ENCODE data around the gene AUTS2.

Gene AUTS2

GRCh38 chr7:69761290-69761922 lies 163.1 kb downstream of the AUTS2 start:
- H3K9me2 ChIP-seq (replicated peaks; ENCODE audit: insufficient read depth, low read length), result no peaks in the 10 kb centered on the region
- H3K27ac ChIP-seq (ENCODE audit: low read depth, low read length), result no peak overlapping the region
- no peaks in the 10 kb centered on the region for H3K27me3 ChIP-seq (ENCODE audit: low read length)
- TF ChIP-seq CTCF (IDR thresholded peaks at IDR 0.05; ENCODE audit: insufficient read depth, low read length, poor library complexity, severe bottlenecking) (no peak), EZH2phosphoT487 (conservative IDR thresholded peaks at IDR 0.05; ENCODE audit: low read length) (no peak)
- peaks cover 28% of the 10 kb centered on the region for H3K79me2 ChIP-seq (ENCODE audit: insufficient read depth, low read length)
- H3K9me3 ChIP-seq (ENCODE audit: insufficient read depth, low read length), result no peaks in the 10 kb centered on the region
- no peak overlapping the region for H3K4me3 ChIP-seq (ENCODE audit: insufficient read depth, low read length, poor library complexity, severe bottlenecking)
- no peak overlapping the region for H2AFZ ChIP-seq (ENCODE audit: low read depth, low read length, severe bottlenecking)
- H4K20me1 ChIP-seq (ENCODE audit: low read depth, low read length), result peaks cover 17% of the 10 kb centered on the region; the same call in 1 of the 2 replicates
- H3K9ac ChIP-seq (ENCODE audit: low read length), result no peak overlapping the region
- H3K36me3 ChIP-seq (ENCODE audit: low read length), result no peaks in the 10 kb centered on the region
- H3K4me2 ChIP-seq (ENCODE audit: low read depth, low read length, poor library complexity, severe bottlenecking), result no peak overlapping the region
- H3F3A ChIP-seq (ENCODE audit: insufficient read depth), result no peaks in the 10 kb centered on the region

- H3K9me2 ChIP-seq (replicated peaks; ENCODE audit: insufficient read depth, low read length), result no peaks in the 10 kb centered on the region
- no peaks in the 10 kb centered on the region for H3K9me3 ChIP-seq (ENCODE audit: insufficient read depth, low read length)
- H3K36me3 ChIP-seq (ENCODE audit: low read length), result no peaks in the 10 kb centered on the region
- no peak overlapping the region for H3K9ac ChIP-seq (ENCODE audit: low read length)
- H3K27ac ChIP-seq (ENCODE audit: low read depth, low read length), result no peak overlapping the region
- peaks cover 6% of the 10 kb centered on the region; the same call in 1 of the 2 replicates for H4K20me1 ChIP-seq (ENCODE audit: low read depth, low read length)
- no peak overlapping the region for H3K4me3 ChIP-seq (ENCODE audit: insufficient read depth, low read length, poor library complexity, severe bottlenecking)
- H3K79me2 ChIP-seq (ENCODE audit: insufficient read depth, low read length), result peaks cover 22% of the 10 kb centered on the region
- no peaks in the 10 kb centered on the region for H3K27me3 ChIP-seq (ENCODE audit: low read length)
- no peaks in the 10 kb centered on the region for H3F3A ChIP-seq (ENCODE audit: insufficient read depth)
- no peak overlapping the region for H3K4me2 ChIP-seq (ENCODE audit: low read depth, low read length, poor library complexity, severe bottlenecking)
- TF ChIP-seq EZH2phosphoT487 (conservative IDR thresholded peaks at IDR 0.05; ENCODE audit: low read length) (no peak), CTCF (IDR thresholded peaks at IDR 0.05; ENCODE audit: insufficient read depth, low read length, poor library complexity, severe bottlenecking) (no peak)
- H2AFZ ChIP-seq (ENCODE audit: low read depth, low read length, severe bottlenecking), result no peak overlapping the region
Observed at GRCh38 chr7:69762821-69763352, 164.6 kb downstream of the AUTS2 start.

- Histone ChIP-seq H3K9me2 (replicated peaks; ENCODE audit: insufficient read depth, low read length) (no peaks in the 10 kb centered on the region), H3K9me3 (ENCODE audit: insufficient read depth, low read length) (no peaks in the 10 kb centered on the region), H3K36me3 (ENCODE audit: low read length) (no peaks in the 10 kb centered on the region), H3K27me3 (ENCODE audit: low read length) (no peaks in the 10 kb centered on the region), H3F3A (ENCODE audit: insufficient read depth) (no peaks in the 10 kb centered on the region), H3K4me2 (ENCODE audit: low read depth, low read length, poor library complexity, severe bottlenecking) (no peak overlapping the region), H3K79me2 (ENCODE audit: insufficient read depth, low read length) (peaks cover 27% of the 10 kb centered on the region), H2AFZ (ENCODE audit: low read depth, low read length, severe bottlenecking) (no peak overlapping the region), H3K27ac (ENCODE audit: low read depth, low read length) (no peak overlapping the region), H3K4me3 (ENCODE audit: insufficient read depth, low read length, poor library complexity, severe bottlenecking) (no peak overlapping the region), H4K20me1 (ENCODE audit: low read depth, low read length) (peaks cover 5% of the 10 kb centered on the region; the same call in 1 of the 2 replicates), H3K9ac (ENCODE audit: low read length) (no peak overlapping the region)
- TF ChIP-seq EZH2phosphoT487 (conservative IDR thresholded peaks at IDR 0.05; ENCODE audit: low read length) (no peak), CTCF (IDR thresholded peaks at IDR 0.05; ENCODE audit: insufficient read depth, low read length, poor library complexity, severe bottlenecking) (no peak)
Observed at GRCh38 chr7:69763513-69763912, 165.2 kb downstream of the AUTS2 start.

Data from SU-DHL-6 (cell line).